PC-9 (cell line): ENCODE measurements around the gene PIK3CG. TPM values are rescaled to one million over a fixed set of nuclear protein-coding genes. Genes with fewer than 3 reads are reported as not detected.

Experiments used
- BruUV-seq: library from RNA; stranded (reverse); fragments of 400-500 nt; replicated peaks from 2 replicates; lab custom pipeline; 2021; lab: Mats Ljungman, UMichigan
- CTCF ChIA-PET: fragments of 300-600 bp; sonication (Branson Sonifier 250); formaldehyde crosslinking; loops from one replicate; lab custom pipeline; 2022; ENCODE audit warnings: antibody characterized with exemption; lab: Charles Lee
- POLR2A ChIA-PET: fragments of 300-600 bp; sonication (Branson Sonifier 250); formaldehyde crosslinking; loops from one replicate; lab custom pipeline; 2022; ENCODE audit warnings: antibody characterized with exemption; ENCODE audit not compliant: unreplicated experiment; lab: Charles Lee
- DNase-seq, 2 experiments: peaks; one replicate each; pipeline versions ENCODE4 v3.0.0 to v3.0.0-alpha.2; 2015 to 2022; ENCODE audit warnings: mixed read lengths in 1 of 2
- H2AFZ ChIP-seq: fragments of 200-600 bp; sonication (generic); 2 replicates; pipeline ENCODE4 v1.8.1; 2017; ENCODE audit warnings: antibody characterized with exemption
- H3F3A ChIP-seq: fragments of 200-600 bp; sonication (generic); 2 replicates; pipeline ENCODE4 v1.8.1; 2017; ENCODE audit warnings: antibody characterized with exemption, mild to moderate bottlenecking, low read depth; ENCODE audit not compliant: insufficient read depth
- H3K27ac ChIP-seq: fragments of 200-600 bp; sonication (generic); 2 replicates; pipeline ENCODE4 v1.6.1; 2016; ENCODE audit warnings: mixed run types
- H3K27me3 ChIP-seq: fragments of 200-600 bp; sonication (generic); 2 replicates; pipeline ENCODE4 v1.6.1; 2016; ENCODE audit warnings: low read depth, mixed run types; ENCODE audit not compliant: insufficient read depth
- H3K36me3 ChIP-seq: fragments of 200-600 bp; sonication (generic); 2 replicates; pipeline ENCODE4 v1.6.1; 2016; ENCODE audit warnings: low read depth, mixed run types
- H3K4me1 ChIP-seq: fragments of 200-600 bp; sonication (generic); replicated peaks from 2 replicates; pipeline ENCODE4 v1.6.1; 2016; ENCODE audit warnings: mixed run types; ENCODE audit not compliant: insufficient read depth
- H3K4me2 ChIP-seq: fragments of 200-600 bp; sonication (generic); 2 replicates; pipeline ENCODE4 v1.6.1; 2017; ENCODE audit warnings: mixed run types
- H3K4me3 ChIP-seq: fragments of 200-600 bp; sonication (generic); 2 replicates; pipeline ENCODE4 v1.6.1; 2016; ENCODE audit warnings: mixed run types
- H3K79me2 ChIP-seq: fragments of 200-600 bp; sonication (generic); 2 replicates; pipeline ENCODE4 v1.6.1; 2017; ENCODE audit warnings: low read depth, mixed run types
- H3K9me2 ChIP-seq: fragments of 200-600 bp; sonication (generic); 2 replicates; pipeline ENCODE4 v1.8.1; 2017; ENCODE audit warnings: mild to moderate bottlenecking; ENCODE audit not compliant: insufficient read depth
- H3K9me3 ChIP-seq: fragments of 200-600 bp; sonication (generic); 2 replicates; pipeline ENCODE4 v1.8.1; 2016; ENCODE audit warnings: low read depth; ENCODE audit not compliant: insufficient read depth
- H4K20me1 ChIP-seq: fragments of 200-600 bp; sonication (generic); 2 replicates; pipeline ENCODE4 v1.8.1; 2017; ENCODE audit not compliant: insufficient read depth
- CTCF ChIP-seq: fragments of 200-600 bp; sonication (generic); conservative IDR thresholded peaks from 2 replicates; pipeline ENCODE4 v1.6.1; 2017; ENCODE audit warnings: mixed run types, antibody characterized with exemption, mild to moderate bottlenecking, moderate library complexity
- EZH2 ChIP-seq: fragments of 200-600 bp; sonication (generic); IDR thresholded peaks from 2 replicates; pipeline ENCODE4 v1.8.0; 2017; ENCODE audit warnings: antibody characterized with exemption, low read depth
- intact Hi-C: fragments of 100-400 bp; cut with micrococcal nuclease; formaldehyde crosslinking; loops from one replicate; pipeline ENCODE4 v1.10.0; 2022; ENCODE audit not compliant: unreplicated experiment
- total RNA-seq: library from RNA; stranded (reverse); gene quantifications from 2 replicates; pipeline ENCODE4 v1.2.3, GENCODE V29; 2021

The PIK3CG gene
- total RNA-seq, 1 experiment from 2014 or later, result not detected

- no peaks in the 10 kb centered on the region for H3K27me3 ChIP-seq
- peaks cover 4% of the 10 kb centered on the region; the same call in 1 of the 2 replicates for H3F3A ChIP-seq
- DNase-seq, result no peak
- ChIA-PET CTCF (interaction anchor here (0.6 kb wide), 1 partner anchor 165 kb away, joined by 3 read pairs; no protein-coding TSS in a partner anchor), POLR2A (no interaction called here)
- BruUV-seq, result no TSS peak
- peaks cover 11% of the 10 kb centered on the region; the same call in 1 of the 2 replicates for H3K4me1 ChIP-seq
- no peaks in the 10 kb centered on the region; the same call in 1 of the 2 replicates for H3K9me3 ChIP-seq
- no peaks in the 10 kb centered on the region for H3K79me2 ChIP-seq
- H3K27ac ChIP-seq, result no peak overlapping the region
- no peak overlapping the region for H3K4me3 ChIP-seq
- TF ChIP-seq CTCF (no peak), EZH2 (no peak)
- no peak overlapping the region for H2AFZ ChIP-seq
- H3K4me2 ChIP-seq, result no peak overlapping the region
- intact Hi-C loops, result no loop called here
- no peaks in the 10 kb centered on the region for H4K20me1 ChIP-seq
- H3K9me2 ChIP-seq, result no peaks in the 10 kb centered on the region
- no peaks in the 10 kb centered on the region for H3K36me3 ChIP-seq
Measured at GRCh38 chr7:106855540-106856132, 9.4 kb upstream of the PIK3CG start.

DNA sequence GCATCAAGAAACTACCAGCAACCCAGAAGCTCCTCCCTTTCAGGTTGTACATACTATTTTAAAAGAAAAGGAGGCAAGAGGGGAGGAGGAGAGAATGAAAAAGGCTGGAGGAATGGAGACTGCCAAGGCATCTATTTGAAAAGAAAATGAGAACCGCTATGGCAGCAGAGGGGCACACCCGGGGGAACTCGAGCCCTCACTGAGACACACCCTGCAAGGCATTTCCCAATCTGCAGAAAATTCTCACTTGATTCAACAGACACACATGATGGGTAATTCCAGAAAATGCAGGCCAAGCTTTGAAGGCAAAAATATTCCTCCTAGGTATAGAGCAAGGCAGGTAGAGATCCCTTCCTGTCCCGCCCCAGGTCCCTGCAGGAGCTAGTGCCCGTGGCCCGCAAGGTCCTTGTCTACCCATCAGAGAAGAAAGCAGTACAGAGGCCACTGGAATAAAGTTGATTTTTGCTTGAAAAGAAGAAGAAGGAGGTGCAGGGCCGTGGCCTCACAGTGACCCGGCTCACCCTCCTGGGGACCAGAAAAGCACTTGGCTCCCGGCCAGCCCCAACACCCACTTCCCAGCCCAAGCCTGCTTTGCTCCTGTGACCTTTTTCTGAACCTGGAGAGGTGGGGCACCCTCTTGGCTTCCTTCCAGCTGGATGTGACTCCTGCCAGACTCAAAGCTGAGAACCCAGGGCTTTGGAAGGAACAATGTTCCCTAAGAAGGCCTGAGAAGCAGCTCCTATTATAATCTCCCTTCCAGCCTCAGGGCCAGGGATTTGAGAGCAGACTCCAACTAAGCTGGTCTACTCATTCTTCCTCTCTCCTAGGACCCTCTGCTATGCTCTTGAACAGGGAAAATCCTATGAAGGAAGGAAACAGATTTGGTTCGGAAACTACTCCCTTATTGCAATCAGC, 6.2 kb upstream of the PIK3CG start:
- no peak for TF ChIP-seq EZH2
- no peak for TF ChIP-seq CTCF
- intact Hi-C loops, result no loop called here
- H3K4me2 ChIP-seq, result peak overlapping the region; percentile 27; the same call in 1 of the 2 replicates
- H3K79me2 ChIP-seq, result no peaks in the 10 kb centered on the region
- H3K4me1 ChIP-seq, result peaks cover 11% of the 10 kb centered on the region; the same call in 1 of the 2 replicates
- BruUV-seq, result no TSS peak
- no peaks in the 10 kb centered on the region for H3K9me2 ChIP-seq
- no peaks in the 10 kb centered on the region for H3K36me3 ChIP-seq
- no peaks in the 10 kb centered on the region for H3K27me3 ChIP-seq
- H3K9me3 ChIP-seq, result no peaks in the 10 kb centered on the region
- CTCF ChIA-PET, result interaction anchor here (0.5 kb wide), 1 partner anchor 333 kb away, joined by 5 read pairs; no protein-coding TSS in a partner anchor
- H3K4me3 ChIP-seq, result no peak overlapping the region
- H4K20me1 ChIP-seq, result no peaks in the 10 kb centered on the region
- H3F3A ChIP-seq, result peaks cover 4% of the 10 kb centered on the region; the same call in 1 of the 2 replicates
- no peak overlapping the region for H2AFZ ChIP-seq
- H3K27ac ChIP-seq, result peak overlapping the region; percentile 4; the same call in 1 of the 2 replicates
- POLR2A ChIA-PET, result interaction anchor here (0.5 to 0.7 kb wide), 3 partner anchors 84 to 1009 kb away, joined by 3 to 8 read pairs (median 5); no protein-coding TSS in a partner anchor
- peak; percentile 35 to 86 for DNase-seq

DNA sequence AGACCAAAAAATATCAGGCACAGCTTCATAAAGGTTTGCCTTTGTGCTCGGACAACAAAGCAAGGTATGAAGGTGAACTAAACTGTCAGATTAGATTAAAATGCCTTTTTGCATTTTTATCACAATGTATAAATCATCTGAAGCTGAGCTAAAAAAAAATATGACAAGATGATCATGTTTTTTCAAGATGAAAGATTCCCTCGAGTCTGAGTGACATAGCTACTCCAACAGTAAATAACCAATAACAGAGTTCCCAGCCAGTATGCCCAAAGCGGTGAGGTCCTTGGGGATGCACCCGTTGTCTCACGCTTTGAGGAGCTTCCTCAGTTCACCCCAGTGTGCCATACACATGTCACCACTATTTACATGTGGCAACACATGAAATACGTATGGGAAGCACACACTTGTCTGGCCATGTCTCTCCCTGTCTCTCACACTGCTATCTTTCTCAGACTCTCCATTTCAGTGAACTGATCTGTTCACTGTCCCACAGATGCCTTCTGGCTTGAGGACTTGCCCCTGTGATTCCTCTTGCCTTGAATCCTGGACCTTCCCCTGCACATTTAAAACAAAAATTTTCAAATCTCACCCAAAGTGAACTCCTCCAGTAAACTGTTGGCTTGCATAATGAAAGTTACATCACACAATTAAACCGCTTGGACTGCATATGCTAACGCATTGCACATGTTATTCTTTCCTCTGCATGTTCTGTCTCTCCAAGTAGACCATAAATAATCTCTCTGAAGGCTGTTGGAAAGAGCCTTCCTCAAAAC, 2.6 kb upstream of the PIK3CG start:
- ChIA-PET CTCF (no interaction called here), POLR2A (no interaction called here)
- H2AFZ ChIP-seq, result no peak overlapping the region
- H3K79me2 ChIP-seq, result no peaks in the 10 kb centered on the region
- H3K9me3 ChIP-seq, result no peaks in the 10 kb centered on the region
- TF ChIP-seq EZH2 (no peak), CTCF (no peak)
- no peaks in the 10 kb centered on the region for H3K27me3 ChIP-seq
- intact Hi-C loops, result no loop called here
- H3K4me2 ChIP-seq, result no peak overlapping the region
- H3K4me3 ChIP-seq, result no peak overlapping the region
- H3K9me2 ChIP-seq, result no peaks in the 10 kb centered on the region
- peaks cover 4% of the 10 kb centered on the region; the same call in 1 of the 2 replicates for H3F3A ChIP-seq
- no TSS peak for BruUV-seq
- H4K20me1 ChIP-seq, result no peaks in the 10 kb centered on the region
- H3K36me3 ChIP-seq, result no peaks in the 10 kb centered on the region
- no peak overlapping the region for H3K27ac ChIP-seq
- peaks cover 11% of the 10 kb centered on the region; the same call in 1 of the 2 replicates for H3K4me1 ChIP-seq
- no peak for DNase-seq
